GM19372 (cell line): ENCODE measurements around the gene ARFGAP3.

Experiments
- ATAC-seq: cut with Tn5 transposase; IDR thresholded peaks from one replicate; pipeline ENCODE4 v1.9.1; 2021; ENCODE audit warnings: mild to moderate bottlenecking, low read depth, moderate library complexity; ENCODE audit not compliant: unreplicated experiment

ARFGAP3 gene

GRCh38 chr22:42829302-42829701, 27.8 kb downstream of the ARFGAP3 start:
- no peak for ATAC-seq

- no peak for ATAC-seq
These were observed 31.3 kb downstream of the ARFGAP3 start for GRCh38 chr22:42825796-42826195.

- ATAC-seq, result no peak
These were observed 35.7 kb downstream of the ARFGAP3 start for GRCh38 chr22:42821386-42821785.

- no peak for ATAC-seq
These were observed 36.9 kb downstream of the ARFGAP3 start for GRCh38 chr22:42820045-42820763.

GRCh38 chr22:42819412-42820044, 37.5 kb downstream of the ARFGAP3 start:
- ATAC-seq, result no peak

GRCh38 chr22:42817556-42817955, 39.5 kb downstream of the ARFGAP3 start:
- ATAC-seq, result no peak

- ATAC-seq, result no peak
These were observed 40.7 kb downstream of the ARFGAP3 start for GRCh38 chr22:42816336-42816735.

GRCh38 chr22:42814616-42815015, 42.5 kb downstream of the ARFGAP3 start:
- ATAC-seq, result no peak

GRCh38 chr22:42814215-42814614, 42.9 kb downstream of the ARFGAP3 start:
- no peak for ATAC-seq

GRCh38 chr22:42813501-42813900, 43.6 kb downstream of the ARFGAP3 start:
- ATAC-seq, result no peak

GRCh38 chr22:42811459-42811858, 45.6 kb downstream of the ARFGAP3 start:
- no peak for ATAC-seq

- ATAC-seq, result no peak
These were observed 48.6 kb downstream of the ARFGAP3 start for GRCh38 chr22:42808521-42808920.

- no peak for ATAC-seq
These were observed 49.9 kb downstream of the ARFGAP3 start for GRCh38 chr22:42807185-42807584.

GRCh38 chr22:42805998-42806830, 50.9 kb downstream of the ARFGAP3 start:
- no peak for ATAC-seq

GRCh38 chr22:42805016-42805997, 51.8 kb downstream of the ARFGAP3 start:
- no peak for ATAC-seq

GRCh38 chr22:42803389-42803788, 53.7 kb downstream of the ARFGAP3 start:
- ATAC-seq, result no peak

- no peak for ATAC-seq
These were observed 55.6 kb downstream of the ARFGAP3 start for GRCh38 chr22:42801252-42802080.

- no peak for ATAC-seq
These were observed 56.4 kb downstream of the ARFGAP3 start for GRCh38 chr22:42800451-42801251.
